ENCODE measurements around the gene ADAMTS14. TPM values are rescaled to one million over a fixed set of nuclear protein-coding genes. Genes with fewer than 3 reads are reported as not detected.
A peak's percentile ranks its signal among the peaks of the same experiment; 100 is the strongest.

ADAMTS14 gene
- total RNA-seq, 1 donor from 2014 or later: 0.53 TPM

GRCh38 chr10:70776455-70777005, 104.2 kb downstream of the ADAMTS14 start:
- no peak for TF ChIP-seq CTCF (IDR thresholded peaks at IDR 0.05)
- Histone ChIP-seq H3K4me3 (no peak overlapping the region), H3K4me1 (no peaks in the 10 kb centered on the region), H3K9me3 (no peaks in the 10 kb centered on the region), H3K27me3 (ENCODE audit: low read depth) (no peaks in the 10 kb centered on the region), H3K36me3 (no peaks in the 10 kb centered on the region), H3K27ac (no peak overlapping the region)
- intact Hi-C loops (cut with DNase I): no loop called here
- DNase-seq: no peak
- ATAC-seq: no peak

- intact Hi-C loops (cut with DNase I): no loop called here
- no peak for ATAC-seq
- DNase-seq: no peak
- no peak overlapping the region for H3K27ac ChIP-seq
- TF ChIP-seq CTCF (IDR thresholded peaks at IDR 0.05): no peak
- no peaks in the 10 kb centered on the region for H3K27me3 ChIP-seq (ENCODE audit: low read depth)
- H3K9me3 ChIP-seq: no peaks in the 10 kb centered on the region
- H3K4me3 ChIP-seq: no peak overlapping the region
- H3K36me3 ChIP-seq: no peaks in the 10 kb centered on the region
- no peaks in the 10 kb centered on the region for H3K4me1 ChIP-seq
Observed at GRCh38 chr10:70777063-70777875, 105.0 kb downstream of the ADAMTS14 start.

- no peak overlapping the region for H3K27ac ChIP-seq
- H3K9me3 ChIP-seq: no peaks in the 10 kb centered on the region
- ATAC-seq (no peak), DNase-seq (no peak)
- no peak overlapping the region for H3K4me3 ChIP-seq
- intact Hi-C loops (cut with DNase I): no loop called here
- H3K36me3 ChIP-seq: no peaks in the 10 kb centered on the region
- TF ChIP-seq CTCF (IDR thresholded peaks at IDR 0.05): no peak
- H3K27me3 ChIP-seq (ENCODE audit: low read depth): no peaks in the 10 kb centered on the region
- no peaks in the 10 kb centered on the region for H3K4me1 ChIP-seq
Observed at GRCh38 chr10:70778267-70778924, 106.1 kb downstream of the ADAMTS14 start.

GRCh38 chr10:70779088-70779487, 106.8 kb downstream of the ADAMTS14 start:
- DNase-seq: no peak
- intact Hi-C loops (cut with DNase I): no loop called here
- TF ChIP-seq CTCF (IDR thresholded peaks at IDR 0.05): no peak

GRCh38 chr10:70779511-70780369, 107.4 kb downstream of the ADAMTS14 start:
- DNase-seq: peak; percentile 55
- Histone ChIP-seq H3K36me3 (no peaks in the 10 kb centered on the region), H3K9me3 (no peaks in the 10 kb centered on the region), H3K27ac (no peak overlapping the region), H3K4me1 (peaks cover 4% of the 10 kb centered on the region), H3K27me3 (ENCODE audit: low read depth) (no peaks in the 10 kb centered on the region), H3K4me3 (no peak overlapping the region)
- intact Hi-C loops (cut with DNase I): no loop called here
- no peak for TF ChIP-seq CTCF (IDR thresholded peaks at IDR 0.05)
- peak; percentile 63 to 74 for ATAC-seq

More at GRCh38 chr10:70779088-70779487, 106.8 kb downstream of the ADAMTS14 start:
- H3K27me3 ChIP-seq (ENCODE audit: low read depth): no peaks in the 10 kb centered on the region
- ATAC-seq: no peak
- H3K4me1 ChIP-seq: no peaks in the 10 kb centered on the region
- H3K9me3 ChIP-seq: no peaks in the 10 kb centered on the region
- no peaks in the 10 kb centered on the region for H3K36me3 ChIP-seq
- no peak overlapping the region for H3K4me3 ChIP-seq
- H3K27ac ChIP-seq: no peak overlapping the region

All from lower lobe of right lung (tissue), 2 donors.